ENCODE measurements around the gene CR1L. TPM values are rescaled to one million over a fixed set of nuclear protein-coding genes. Genes with fewer than 3 reads are reported as not detected.

The CR1L gene
- total and polyA plus RNA-seq, 9 of the 15 experiments (the other 6 are each of a cell fraction or from before 2014, with no cell fraction given), result 10.1 to 74.8 (median 34.3) TPM

DNA sequence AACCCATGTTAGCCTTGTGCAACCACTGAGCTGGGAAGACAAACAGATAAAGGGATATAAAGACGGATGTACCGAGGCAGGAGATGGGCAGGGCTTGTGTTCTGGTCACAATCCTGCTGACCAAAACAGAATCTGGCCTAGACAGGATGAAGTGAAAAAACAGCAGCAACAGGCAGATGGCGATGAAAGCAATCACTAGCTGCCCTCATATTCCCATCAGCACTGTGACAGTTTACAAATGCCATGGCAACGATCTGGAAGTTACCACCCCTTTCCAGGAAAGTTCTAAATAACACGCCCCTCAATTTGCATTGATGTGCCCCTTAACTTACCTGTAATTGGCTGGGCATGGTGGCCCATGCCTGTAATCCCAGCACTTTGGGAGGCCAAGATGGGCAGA lies 66.4 kb downstream of the CR1L start (continued):
- TF ChIP-seq MTF1 (CRISPR knock-in tag; IDR thresholded peaks at IDR 0.05; ENCODE audit: borderline replicate concordance) (no peak), PATZ1 (CRISPR knock-in tag; IDR thresholded peaks at IDR 0.05; ENCODE audit: borderline replicate concordance) (no peak), ELF2 (CRISPR knock-in tag; IDR thresholded peaks at IDR 0.05) (no peak), SP2 (IDR thresholded peaks at IDR 0.05; ENCODE audit: extremely low read depth, low read depth, low read length, poor library complexity, severe bottlenecking) (no peak), JUND (IDR thresholded peaks at IDR 0.05; ENCODE audit: borderline replicate concordance, low read depth, low read length) (no peak; the same call in 1 of the 2 replicates), JUND (tag; IDR thresholded peaks at IDR 0.05; ENCODE audit: borderline replicate concordance, low read depth, low read length) (peak; percentile 27; the same call in 1 of the 3 replicates), SETDB1 (IDR thresholded peaks at IDR 0.05; ENCODE audit: low read length) (no peak), ZFPM2 (CRISPR knock-in tag; IDR thresholded peaks at IDR 0.05) (no peak), KAT8 (IDR thresholded peaks at IDR 0.05; ENCODE audit: low read depth) (no peak), MAX (CRISPR knock-in tag; IDR thresholded peaks at IDR 0.05) (0 out of 2 replicates have a peak, but pooled peaks have one; percentile 30), DNMT1 (IDR thresholded peaks at IDR 0.05) (no peak), STAT5A (IDR thresholded peaks at IDR 0.05; ENCODE audit: borderline replicate concordance, low read length) (peak; percentile 59), THRA (IDR thresholded peaks at IDR 0.05) (no peak), JUNB (CRISPR knock-in tag; conservative IDR thresholded peaks at IDR 0.05) (no peak), CEBPB (tag; IDR thresholded peaks at IDR 0.05) (0 out of 2 replicates have a peak, but pooled peaks have one; percentile 15), MXI1 (IDR thresholded peaks at IDR 0.05; ENCODE audit: low read depth, low read length) (peak; percentile 62), HDAC1 (IDR thresholded peaks at IDR 0.05) (peak in 1 of 2 experiments; percentile 40; a peak in 1 of 4 replicates), HNRNPH1 (optimal IDR thresholded peaks at IDR 0.05; ENCODE audit: low read depth, low read length) (no peak)
- TF ChIP-seq, protein P1, sequence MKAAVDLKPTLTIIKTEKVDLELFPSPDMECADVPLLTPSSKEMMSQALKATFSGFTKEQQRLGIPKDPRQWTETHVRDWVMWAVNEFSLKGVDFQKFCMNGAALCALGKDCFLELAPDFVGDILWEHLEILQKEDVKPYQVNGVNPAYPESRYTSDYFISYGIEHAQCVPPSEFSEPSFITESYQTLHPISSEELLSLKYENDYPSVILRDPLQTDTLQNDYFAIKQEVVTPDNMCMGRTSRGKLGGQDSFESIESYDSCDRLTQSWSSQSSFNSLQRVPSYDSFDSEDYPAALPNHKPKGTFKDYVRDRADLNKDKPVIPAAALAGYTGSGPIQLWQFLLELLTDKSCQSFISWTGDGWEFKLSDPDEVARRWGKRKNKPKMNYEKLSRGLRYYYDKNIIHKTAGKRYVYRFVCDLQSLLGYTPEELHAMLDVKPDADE (conservative IDR thresholded peaks at IDR 0.05; ENCODE audit: control insufficient read depth, low read depth, low read length), result no peak
- TF ChIP-seq, protein P2, sequence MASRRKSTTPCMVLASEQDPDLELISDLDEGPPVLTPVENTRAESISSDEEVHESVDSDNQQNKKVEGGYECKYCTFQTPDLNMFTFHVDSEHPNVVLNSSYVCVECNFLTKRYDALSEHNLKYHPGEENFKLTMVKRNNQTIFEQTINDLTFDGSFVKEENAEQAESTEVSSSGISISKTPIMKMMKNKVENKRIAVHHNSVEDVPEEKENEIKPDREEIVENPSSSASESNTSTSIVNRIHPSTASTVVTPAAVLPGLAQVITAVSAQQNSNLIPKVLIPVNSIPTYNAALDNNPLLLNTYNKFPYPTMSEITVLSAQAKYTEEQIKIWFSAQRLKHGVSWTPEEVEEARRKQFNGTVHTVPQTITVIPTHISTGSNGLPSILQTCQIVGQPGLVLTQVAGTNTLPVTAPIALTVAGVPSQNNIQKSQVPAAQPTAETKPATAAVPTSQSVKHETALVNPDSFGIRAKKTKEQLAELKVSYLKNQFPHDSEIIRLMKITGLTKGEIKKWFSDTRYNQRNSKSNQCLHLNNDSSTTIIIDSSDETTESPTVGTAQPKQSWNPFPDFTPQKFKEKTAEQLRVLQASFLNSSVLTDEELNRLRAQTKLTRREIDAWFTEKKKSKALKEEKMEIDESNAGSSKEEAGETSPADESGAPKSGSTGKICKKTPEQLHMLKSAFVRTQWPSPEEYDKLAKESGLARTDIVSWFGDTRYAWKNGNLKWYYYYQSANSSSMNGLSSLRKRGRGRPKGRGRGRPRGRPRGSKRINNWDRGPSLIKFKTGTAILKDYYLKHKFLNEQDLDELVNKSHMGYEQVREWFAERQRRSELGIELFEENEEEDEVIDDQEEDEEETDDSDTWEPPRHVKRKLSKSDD (conservative IDR thresholded peaks at IDR 0.05; ENCODE audit: low read length), result no peak

Data from K562 (cell line).